NCI-H226 (cell line): ENCODE data around the gene HBEGF.
"Not testable (repeated sequence)": the region's sequence is repeated elsewhere in the genome, so short reads cannot be mapped to it uniquely, and the experiment has no call there.

Experiments
- DNase-seq: peaks from one replicate; pipeline ENCODE4 v3.0.0-alpha.2; 2015

The HBEGF gene

DNA sequence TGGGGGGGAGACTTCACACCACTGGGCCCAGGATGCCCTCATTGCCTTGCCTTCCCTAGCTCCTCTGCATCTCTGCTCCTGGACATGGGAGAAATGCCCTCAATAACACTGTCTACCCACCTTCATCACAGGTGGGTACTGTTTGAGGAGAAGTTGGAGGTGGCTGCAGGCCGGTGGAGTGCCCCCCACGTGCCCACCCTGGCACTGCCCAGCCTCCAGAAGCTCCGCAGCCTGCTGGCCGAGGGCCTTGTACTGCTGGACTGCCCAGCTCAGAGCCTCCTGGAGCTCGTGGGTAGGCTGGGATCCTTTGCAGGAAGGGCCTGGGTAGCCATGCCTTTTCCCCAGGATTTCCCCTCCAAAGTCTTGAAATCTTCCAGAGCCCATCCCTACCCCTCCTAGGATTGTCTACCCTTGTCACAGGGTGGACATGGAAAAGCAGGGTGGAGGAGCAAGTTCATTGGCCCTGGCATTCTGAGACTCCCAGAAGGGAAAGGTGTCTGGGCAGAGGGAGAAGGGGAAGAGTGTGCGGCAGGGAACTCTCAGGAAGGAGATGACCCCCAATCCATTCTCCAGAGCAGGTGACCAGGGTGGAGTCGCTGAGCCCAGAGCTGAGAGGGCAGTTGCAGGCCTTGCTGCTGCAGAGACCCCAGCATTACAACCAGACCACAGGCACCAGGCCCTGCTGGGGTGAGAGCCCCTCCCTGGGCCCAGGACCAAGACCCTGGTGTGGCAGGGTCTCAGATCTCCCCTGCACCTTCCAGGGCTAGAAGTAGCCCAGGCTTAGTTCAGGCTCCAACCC, 14.5 kb upstream of the HBEGF start:
- no peak for DNase-seq

GRCh38 chr5:140360101-140360500, 13.7 kb upstream of the HBEGF start, which contains the start of gene SLC4A9:
Gene SLC4A9 (plus strand): TSS chr5:140360194. CDS start chr5:140360237, 43 bp downstream.
- DNase-seq: no peak

- DNase-seq: peak; percentile 45
Measured at GRCh38 chr5:140358738-140359310, 12.4 kb upstream of the HBEGF start.

GRCh38 chr5:140357726-140358093, 11.3 kb upstream of the HBEGF start:
- DNase-seq: peak; percentile 81

DNA sequence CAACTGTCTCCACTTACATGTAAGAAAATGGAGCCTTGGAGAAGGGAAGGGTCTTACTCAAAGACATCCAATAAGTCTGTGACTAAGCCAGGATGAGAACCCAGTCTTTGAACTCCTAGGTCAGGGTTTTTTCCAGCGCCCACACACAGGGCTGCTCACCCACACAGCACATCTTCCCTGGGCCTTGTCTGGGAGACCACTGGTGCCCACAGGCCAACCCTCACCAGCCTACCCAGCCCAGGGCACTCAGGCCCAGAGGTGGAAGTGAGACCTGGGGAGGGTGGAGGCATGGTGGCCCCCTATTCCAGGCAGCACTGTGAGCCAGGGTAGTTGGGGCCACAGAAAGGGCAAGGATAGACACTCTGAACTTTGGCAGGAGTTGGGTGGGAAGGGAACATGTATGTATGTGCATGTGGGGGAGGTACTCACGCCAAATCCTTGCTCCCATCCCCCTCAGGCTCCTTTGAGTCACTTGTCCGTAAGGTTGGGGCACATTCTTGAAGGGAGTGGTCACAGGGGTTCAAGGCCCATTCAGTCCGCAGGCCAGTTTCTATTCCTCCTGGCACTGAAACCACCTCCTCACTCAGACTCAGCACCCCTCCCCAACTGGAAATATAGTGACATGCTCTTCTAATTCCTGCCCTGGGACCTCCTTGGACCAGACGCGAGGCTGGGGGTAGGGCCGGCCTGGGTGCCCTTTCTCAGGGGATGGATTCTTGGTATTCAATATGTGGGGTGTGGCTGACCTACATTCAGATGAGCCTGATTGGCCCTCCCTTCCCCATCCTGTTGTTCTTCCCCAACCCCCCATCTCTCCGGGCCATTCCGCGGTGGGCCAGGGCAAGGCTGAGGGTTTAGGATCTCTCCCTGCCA, 10.7 kb upstream of the HBEGF start:
- DNase-seq: no peak

GRCh38 chr5:140355546-140355945, 9.1 kb upstream of the HBEGF start:
- DNase-seq: no peak

DNA sequence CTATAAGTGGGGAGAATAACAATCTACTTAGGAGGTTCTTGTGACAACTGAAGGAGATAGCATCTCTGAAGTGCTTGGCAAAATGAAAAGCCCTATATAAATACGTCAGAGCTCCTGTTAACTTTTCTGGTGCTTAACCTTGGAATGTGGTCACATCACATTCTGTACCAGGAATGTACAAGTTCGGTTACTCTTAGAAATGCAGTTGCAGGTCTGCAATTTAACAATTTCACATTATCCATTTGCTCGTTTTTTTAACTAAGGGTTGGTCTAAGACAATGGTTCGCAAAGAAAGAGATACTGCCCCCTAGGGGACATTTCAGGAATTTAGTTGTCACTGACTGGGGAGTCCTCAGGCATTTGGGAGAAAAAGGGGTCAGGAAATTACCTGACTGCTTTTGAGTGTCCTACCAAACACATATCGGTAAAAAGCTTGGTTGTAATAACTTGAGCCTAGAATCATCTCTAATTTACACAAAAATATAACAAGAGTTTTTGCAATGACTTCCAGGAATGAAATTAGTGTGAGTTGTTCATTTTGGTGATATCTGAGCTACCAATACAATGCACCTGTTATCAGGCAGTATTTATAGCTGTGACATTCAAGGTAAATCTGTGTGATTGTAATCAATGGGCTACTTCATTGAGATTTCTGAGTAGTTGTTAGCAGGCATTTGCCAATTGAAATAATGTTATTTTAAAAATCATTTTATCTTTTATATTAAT, 5.4 kb upstream of the HBEGF start:
- DNase-seq: no peak

DNA sequence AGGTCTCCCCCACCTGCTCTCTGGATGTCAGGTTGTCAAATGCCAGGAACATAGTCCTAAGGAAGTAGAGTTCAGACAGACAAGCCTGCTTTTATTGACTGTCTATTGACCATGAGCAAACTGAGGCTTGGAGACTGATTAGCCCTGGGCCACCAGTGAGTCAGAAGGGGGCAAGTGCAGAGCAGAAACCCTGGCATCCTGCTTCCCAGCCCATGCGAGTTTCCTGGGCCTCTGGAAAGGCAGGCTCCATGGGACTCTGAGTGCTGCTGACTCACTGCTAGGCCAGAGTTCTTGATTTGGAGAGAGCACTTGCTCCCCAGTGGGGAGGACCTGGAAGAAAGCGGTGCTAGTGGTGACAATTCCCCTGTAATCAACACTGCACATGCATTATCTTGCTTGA, 2.8 kb upstream of the HBEGF start:
- DNase-seq: peak; percentile 57

GRCh38 chr5:140348104-140348503, 1.7 kb upstream of the HBEGF start:
- no peak for DNase-seq

GRCh38 chr5:140347360-140347759, 957 bp upstream of the HBEGF start:
- no peak for DNase-seq

DNA sequence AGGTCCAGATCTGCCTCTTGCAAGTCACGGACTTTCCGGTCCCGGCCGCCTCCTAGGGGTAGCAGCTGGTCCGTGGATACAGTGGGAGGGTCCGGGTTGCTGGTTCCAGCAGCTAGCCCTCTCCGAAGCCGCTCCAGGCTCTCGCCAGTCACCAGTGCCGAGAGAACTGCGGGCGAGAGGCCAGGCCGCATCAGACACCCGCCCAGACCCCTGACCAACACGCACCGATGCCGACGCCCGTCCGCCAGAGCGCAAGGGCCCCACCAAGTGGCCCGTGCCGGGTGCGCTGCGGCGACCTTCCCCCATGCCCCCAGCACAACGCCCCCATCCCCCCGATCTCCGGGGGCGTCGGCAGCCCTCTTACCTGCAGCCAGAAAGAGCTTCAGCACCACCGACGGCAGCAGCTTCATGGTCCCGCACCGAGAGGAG, 470 bp downstream of the HBEGF start:
- peak; percentile 52 for DNase-seq

DNA sequence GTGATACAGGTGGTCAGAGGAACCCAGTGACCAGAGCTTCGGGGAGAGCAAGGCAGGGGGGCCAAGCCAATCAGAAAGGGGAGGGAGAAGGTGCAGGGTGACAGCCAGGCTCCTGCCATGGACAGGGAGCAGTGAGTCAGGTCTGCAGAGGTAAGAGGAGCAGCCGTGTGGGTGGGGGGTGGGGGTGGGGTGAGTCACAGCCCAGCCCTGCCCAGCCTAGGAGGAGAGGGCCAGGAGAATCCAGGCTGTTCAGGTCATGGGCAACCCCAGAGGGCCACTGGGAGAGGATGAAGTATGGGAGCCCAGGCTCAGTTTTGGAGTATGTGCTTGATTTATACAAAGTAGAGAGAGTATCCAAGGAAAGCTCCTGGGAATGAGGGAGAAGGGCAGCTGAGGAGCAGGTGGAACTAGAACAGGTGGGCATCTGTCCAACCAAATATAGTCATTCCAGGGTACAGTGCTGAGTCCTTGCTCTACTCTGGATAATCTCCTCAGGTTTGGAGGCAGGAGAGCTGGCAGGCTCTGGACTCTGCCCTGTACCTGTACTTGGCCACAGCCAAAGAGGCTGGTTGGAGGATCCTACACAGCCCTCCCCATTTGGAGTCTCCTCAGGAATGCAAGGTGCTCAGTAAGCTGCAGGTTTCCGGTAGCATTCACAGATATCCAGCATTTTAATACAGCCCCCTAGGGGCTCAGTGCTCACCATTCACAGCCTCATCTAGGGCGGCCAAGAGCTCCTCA, 1.6 kb downstream of the HBEGF start:
- DNase-seq: peak; percentile 67

DNA sequence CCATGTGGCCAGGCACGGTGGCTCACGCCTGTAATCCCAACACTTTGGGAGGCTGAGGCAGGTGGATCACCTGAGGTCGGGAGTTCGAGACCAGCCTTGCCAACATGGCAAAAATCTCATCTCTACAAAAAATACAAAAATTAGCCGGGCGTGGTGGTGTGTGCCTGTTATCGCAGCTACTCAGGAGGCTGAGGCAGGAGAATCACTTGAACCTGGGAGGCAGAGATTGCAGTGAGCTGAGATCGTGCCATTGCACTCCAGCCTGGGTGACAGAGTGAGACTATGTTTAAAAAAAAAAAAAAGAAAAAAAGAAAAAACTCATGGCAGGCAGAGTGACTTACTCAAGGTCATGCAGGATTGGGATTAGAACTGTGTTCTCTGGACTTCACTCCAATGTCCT, 2.6 kb downstream of the HBEGF start:
- DNase-seq: not testable (repeated sequence)

DNA sequence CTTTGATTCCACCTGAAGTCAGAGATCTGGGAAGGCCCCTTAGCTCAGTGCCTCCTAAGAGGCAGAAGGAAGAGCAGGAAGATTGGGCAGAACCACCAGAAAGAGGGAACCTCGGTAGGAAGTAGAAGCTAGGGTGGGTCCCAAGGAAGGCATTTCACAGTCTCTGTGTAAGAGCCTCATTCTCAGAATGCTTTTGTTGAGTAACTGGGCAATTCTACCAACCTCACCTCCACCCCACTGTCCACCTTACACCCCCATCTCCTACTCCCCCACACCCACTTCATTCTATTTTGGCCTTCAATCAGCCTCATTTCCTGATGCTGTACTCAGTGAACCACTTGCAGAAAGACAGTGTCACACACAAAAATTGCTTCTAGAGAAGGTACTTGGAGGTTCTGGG, 3.5 kb downstream of the HBEGF start:
- no peak for DNase-seq

DNA sequence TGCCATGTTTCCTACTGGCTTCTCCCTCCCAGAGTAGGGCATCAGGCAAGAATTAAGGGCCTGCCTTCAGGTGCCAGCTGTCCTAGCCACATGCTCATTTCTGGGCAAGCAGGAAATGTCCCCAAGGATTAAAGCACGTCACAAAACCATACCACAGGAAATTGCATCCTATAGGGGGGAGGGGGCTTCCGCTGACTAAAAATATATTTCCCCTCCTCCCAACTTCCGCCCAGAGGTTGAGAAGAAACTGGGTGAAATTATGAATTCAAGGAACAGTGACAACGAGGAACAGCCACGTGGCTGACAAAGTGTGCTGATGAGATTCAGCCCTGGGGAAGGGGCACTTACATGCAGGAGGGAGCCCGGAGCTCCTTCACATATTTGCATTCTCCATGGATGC, 4.1 kb downstream of the HBEGF start:
- no peak for DNase-seq

DNA sequence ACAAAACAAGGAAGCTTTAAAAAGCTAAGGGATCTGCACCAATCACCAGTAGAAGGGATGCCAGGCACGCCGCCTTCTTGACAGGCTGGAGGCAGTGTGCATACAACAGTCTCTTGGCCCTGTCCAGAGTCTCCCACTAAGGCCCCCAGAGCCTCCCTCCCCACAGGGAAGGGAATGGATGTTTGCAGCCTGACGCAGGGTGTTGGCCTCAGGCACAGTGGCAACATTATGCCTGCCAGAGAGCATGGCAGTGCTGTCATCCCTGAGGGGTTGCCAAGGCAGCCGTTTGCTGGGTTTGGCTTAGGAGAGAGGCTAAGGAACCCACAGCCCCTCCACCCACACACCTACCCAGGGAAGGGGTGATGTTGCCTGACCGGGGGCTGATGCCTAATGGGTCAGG, 4.8 kb downstream of the HBEGF start:
- no peak for DNase-seq

DNA sequence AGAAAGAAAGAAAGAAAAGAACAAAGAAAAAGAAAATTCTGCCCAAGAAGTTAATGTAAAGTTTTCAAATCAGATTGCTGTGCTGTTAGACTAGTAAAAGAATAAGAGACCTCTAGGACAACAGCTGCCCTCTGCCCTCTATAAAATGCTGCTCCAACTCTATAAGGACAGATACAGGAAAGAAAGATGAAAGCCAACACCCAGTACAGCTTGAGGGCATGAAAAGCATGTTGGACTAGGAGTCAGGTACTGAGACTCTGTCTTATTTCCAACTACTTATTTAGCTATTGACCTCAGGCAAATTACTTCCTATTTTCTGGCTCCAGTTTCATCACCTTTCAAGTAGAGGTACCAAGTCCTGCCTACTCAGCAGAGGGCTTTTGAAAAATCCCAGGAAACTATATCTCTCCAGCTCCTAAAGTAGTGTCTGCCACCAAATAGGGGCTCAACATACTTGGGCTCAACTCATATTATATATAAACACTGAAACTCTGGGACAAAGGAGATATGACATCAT, 5.7 kb downstream of the HBEGF start:
- DNase-seq: no peak

GRCh38 chr5:140339636-140340035, 6.8 kb downstream of the HBEGF start:
- DNase-seq: no peak

- no peak for DNase-seq
Measured at GRCh38 chr5:140338908-140339307, 7.5 kb downstream of the HBEGF start.

- peak; percentile 75 for DNase-seq
Measured at GRCh38 chr5:140338336-140338735, 8.1 kb downstream of the HBEGF start.

DNA sequence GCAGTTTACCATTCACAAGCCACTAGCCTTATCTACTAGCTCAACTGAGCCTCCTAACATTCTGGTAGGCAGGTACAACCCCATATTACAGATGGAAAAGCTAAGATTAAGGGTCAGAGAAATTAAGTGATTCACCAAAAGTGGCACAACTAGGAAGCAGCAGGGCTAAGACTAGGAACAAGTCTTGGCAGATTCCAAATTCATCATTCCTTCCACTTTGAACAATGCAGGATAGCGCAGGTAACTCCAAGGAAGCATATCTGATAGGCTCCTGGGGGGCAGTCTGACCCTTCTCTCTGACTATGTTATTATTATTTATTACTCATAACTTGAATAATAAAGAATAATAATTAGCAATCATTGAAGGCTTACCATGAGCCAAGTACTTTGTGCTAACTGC, 8.5 kb downstream of the HBEGF start:
- no peak for DNase-seq

DNA sequence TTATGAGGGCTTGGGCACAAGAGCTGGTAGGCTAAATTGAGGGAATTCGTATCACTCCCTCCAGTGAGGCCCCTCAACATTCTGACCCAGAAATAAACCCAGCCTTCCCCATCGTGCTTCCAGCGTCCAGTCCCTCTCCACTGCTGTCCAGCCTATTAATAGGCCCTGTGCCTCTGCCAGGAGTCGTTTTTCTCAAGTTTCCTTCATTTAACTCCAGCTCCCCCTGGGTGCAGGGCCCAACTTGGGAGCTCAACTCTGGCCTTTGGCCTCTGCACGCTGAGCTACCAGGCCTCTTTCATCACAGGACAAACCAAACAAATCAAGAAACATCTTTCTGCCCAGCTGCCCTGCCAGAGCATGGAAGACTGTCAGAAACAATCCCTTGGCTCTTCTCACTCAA, 10.0 kb downstream of the HBEGF start:
- no peak for DNase-seq
